HG02623 (cell line): ENCODE measurements around the gene TAOK1.
A peak's percentile ranks its signal among the peaks of the same experiment; 100 is the strongest.

Experiments
- ATAC-seq: cut with Tn5 transposase; IDR thresholded peaks from one replicate; pipeline ENCODE4 v1.9.1; 2021; ENCODE audit warnings: moderate library complexity; ENCODE audit not compliant: unreplicated experiment

The TAOK1 gene

DNA sequence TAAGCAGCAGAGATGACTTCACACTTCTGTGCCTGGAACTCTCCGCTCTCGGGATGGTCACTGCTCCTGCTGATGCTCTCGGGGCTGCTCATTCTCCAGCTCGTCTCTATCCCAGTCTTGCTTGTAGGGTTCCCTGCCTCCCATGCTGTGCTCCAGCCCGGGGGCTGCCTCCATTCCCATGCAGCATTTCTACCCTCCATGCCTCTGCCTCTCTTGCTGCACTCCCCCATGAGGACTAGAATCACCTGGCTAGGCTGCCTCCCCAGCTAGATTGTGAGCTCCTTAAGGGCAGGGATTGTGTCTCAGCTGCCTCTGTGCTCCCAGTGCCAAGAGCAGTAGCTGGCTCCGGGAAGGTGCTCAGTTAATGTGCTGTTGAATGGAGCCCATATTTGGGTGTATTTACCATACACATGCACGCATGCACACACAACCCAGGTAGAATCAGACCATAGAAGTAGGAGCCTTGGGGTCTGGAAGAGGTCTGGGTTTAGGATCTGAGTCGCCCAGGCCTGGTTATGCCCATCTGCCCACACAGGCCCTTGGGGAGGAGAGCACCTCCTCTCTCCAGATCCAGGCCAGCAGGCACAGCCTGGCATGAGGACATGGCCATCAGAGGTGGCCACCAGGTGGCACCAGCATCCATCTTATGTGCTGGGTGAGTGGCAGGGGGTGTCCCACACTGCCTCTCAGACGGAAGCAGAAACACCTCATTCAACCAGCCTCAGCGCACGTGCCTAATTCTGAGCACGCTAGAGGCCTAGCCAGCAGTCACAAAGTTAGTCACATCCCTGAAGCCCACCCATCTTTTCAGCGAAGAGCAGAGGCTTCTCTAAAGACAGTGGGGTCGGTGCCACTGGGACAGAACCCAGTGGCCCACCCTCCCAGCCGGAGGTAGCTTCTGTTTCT lies 190.0 kb downstream of the TAOK1 start:
- peak; percentile 75 for ATAC-seq

DNA sequence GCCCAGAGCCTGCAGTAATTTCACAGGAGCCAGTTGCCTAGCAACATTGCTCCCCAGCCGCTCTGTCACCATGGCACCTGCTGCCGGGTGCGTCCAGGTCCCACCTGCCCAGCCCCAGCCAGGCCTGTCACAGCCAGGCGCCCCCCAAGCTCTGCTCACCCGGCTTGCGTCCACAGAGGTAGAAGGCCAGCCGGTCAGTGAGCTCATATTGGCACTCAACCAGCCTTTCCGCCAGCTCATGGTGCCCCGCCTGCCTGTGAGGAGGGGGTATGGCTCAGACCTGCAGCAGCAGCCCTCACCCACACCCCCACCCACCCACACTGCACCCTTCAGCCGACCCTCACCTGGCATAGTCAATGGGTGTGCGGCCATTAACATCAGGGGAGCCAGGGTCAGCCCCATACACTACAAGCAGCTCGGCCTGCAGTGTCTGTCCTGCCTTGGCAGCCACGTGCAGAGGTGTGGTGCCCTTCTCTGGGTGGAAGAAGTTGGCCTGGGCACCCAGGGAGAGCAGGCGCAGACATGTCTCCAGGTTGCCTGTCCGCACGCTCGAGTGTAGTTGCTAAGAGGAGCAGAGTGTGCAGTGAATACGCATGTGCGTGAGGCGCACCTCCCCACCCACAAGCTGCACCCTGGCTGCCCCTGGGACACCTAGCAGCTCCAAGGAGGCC lies 191.6 kb downstream of the TAOK1 start:
- no peak for ATAC-seq

DNA sequence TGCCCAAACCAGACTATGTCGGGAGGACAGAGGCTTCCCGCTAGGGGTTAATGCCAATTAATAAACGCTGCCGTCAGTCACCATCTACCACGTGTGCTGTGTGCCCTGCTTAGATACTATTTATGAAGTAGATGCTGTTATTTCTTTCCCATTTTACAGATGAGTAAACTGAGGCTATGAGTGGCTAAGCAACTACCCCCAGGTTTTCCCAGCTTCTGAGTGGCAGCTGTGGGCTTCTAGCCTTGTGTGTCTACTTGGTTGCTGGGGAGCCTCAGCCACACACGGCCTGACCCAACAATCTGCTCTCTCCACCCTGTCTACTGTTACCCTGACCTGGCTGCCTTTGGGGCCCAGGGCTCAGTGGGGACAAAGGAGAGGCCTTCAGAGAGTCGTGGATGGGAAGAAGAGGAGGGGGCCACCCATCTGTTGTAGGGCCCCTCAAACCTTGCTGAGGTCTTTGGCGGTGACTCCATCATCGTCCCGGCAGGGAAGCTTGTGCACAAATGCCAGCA lies 192.1 kb downstream of the TAOK1 start:
- ATAC-seq, result no peak

DNA sequence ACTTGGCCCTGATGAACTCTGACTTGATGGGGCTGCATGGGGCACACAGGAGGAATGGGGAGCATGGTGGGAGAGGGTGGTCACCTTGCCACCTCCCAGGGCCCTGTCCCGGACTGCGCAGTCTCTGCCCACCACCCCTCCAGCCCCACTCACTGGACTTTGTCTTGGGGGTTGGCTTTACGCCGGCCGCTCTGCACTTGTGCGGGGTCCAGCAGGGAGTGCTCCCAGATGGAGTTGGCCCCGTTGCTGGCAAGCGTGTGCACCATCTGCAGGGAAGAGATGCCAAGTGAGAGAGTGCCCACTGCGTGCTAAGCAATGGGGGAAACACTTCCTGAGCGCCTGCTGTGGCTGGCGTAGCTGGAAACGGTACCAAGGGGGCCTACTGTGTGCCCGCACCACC lies 192.6 kb downstream of the TAOK1 start:
- ATAC-seq, result no peak

DNA sequence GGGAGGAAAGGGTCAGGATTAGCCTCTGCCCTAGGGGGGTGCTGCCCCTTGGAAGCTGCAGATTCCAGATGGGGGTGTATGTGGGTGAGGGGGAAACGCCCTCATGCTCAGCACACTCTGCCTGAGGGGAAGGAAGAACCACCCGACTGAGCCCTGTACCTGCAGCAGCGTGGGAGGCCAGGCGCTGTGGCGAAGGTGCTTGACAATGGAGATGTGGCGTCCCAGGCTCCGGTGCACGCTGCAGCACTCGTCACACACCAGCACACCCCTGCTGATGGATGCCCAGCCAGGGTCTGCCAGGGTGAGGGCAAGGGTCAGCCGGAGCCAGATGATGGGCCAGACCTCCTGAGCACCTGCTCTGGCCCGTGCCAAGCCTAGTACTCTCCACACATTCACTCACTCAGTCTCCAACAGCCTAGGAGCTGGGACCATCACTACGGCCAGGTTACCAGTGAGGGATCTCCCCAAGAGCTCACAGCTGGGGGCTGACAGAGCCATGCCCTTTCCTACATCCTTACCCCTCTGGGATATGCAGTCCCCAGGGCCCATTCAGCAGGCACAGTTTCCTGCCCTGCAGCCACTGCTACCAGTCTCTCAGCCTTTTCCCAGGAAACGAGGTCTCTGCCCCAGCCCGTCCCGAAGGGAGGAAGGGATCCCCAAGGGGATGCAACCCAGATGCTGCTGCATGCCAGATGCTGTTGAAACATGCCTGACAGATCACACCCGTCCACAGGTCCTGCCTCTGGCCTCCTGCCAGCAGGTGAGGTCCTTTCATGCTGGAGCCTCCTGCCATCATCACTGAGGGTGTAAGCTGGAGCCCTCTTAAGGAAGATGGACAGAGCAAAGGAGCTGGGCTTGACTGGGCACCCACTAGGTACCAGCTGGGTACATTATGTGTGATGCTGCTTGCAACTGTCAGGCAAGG lies 193.4 kb downstream of the TAOK1 start:
- no peak for ATAC-seq

DNA sequence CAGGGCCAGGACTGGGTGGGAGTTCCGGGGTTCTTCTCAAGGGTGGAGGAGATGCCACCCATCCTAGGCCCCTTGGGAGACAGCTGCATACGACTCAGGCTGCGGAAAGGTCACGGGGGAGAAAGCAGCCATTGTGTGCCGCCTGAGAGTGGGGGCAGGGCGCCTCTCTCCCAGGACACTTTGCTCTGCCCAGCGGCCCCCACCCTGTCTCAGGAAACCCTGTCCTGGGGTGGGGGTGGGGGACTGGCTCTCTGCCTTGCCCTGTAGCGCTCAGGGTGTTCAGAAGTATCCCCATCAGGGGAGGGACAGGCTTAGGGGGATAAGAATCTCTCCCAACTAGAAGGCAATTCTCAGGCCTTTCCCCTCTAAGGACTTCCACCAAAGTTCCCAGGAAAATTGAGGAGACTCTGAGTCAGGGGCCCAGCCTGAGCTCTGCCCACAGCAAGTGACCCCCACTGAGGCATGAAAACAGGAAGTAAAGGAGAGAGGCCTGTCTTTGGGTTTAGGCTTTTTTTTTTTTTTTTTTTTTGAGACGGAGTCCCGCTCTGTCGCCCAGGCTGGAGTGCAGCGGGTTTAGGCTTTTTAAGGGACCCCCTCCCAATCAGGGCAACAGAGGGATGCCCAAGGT lies 194.4 kb downstream of the TAOK1 start:
- no peak for ATAC-seq

DNA sequence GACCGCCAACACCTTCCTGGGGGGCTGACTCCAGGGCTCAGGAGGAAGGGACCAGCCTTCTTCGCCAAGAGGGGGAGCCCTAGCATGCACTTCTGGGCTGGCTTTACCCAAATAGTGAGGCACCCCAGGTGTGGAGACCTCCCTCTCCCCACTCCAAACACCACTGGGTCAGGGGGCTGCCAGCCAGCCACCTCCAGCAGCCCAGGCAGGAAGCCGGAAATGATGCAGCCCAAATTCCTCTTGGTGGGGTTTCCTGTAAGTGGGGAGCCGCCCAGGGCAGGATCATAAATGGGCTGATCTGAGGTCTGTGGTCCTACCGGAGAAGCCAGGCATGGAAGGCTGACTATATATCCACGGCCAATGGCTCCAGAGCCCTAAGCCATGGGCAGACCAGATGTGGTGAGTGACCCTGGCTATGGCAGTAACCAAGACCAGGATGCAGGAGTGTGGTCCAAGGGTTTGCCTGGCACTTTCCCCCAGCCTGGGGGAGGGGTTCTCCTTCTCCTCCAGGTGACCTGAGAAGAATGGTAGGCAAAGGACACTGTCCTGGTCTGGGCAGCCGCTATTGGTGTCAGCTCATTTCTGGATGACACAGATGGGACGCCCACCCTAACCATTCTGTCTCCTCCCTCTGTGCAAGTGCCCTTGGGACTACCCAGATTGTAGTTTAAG lies 195.1 kb downstream of the TAOK1 start:
- ATAC-seq, result no peak

DNA sequence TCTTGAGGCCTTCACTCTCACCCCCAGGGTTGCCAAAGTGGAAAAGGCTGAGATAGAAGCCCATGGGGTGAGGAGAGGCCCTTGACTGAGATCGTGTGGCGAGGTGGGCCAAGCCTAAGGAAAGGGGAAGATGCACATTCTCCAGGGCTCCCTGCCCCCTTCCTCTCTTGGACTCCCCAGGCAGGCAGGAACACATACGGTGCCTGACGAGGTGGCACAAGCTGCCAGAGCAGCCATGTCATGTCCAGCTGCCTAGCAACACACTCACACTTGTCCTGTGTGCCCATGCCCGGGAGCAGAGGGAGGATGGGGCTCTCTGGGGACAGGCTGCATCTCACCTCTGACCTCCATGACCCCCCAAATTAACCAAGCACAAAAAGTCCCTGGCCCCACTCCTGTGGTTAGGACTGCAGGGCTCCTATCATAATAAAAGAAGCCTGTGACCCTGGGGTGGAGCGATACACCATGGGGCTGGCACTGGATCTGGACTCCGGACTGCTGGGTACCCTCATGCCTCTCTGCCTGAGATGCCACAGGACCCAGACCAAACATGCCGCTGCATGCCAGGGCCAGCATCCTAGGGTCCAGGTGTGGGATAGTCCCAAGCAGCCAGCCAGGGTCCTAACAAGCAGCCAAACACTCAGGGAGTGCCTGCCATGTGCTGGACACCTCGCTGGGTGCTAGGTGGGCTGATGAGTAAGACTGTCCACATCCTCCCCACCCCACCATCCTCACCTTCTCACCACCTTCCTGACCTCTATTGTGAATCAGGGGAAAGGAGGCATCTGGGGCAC lies 196.7 kb downstream of the TAOK1 start:
- ATAC-seq, result no peak

DNA sequence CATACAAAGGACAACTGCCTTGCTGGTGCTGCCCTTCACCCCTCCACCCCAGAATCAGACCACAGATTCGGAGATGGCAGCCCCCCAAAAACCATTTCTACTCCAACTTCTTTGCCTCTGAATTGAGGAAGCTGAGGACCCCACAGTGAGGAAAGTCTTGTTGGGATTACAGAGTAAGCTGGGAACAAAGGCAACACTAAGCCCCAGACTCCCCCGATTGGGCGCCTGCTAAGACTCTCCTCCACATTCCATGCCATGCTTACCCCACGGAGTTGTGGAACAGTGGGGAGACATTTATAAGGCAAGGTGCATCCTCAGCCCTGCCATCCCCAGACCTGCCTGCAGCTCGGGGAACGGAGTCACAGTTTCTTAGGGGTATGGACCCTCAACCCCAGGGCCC lies 197.4 kb downstream of the TAOK1 start:
- no peak for ATAC-seq

DNA sequence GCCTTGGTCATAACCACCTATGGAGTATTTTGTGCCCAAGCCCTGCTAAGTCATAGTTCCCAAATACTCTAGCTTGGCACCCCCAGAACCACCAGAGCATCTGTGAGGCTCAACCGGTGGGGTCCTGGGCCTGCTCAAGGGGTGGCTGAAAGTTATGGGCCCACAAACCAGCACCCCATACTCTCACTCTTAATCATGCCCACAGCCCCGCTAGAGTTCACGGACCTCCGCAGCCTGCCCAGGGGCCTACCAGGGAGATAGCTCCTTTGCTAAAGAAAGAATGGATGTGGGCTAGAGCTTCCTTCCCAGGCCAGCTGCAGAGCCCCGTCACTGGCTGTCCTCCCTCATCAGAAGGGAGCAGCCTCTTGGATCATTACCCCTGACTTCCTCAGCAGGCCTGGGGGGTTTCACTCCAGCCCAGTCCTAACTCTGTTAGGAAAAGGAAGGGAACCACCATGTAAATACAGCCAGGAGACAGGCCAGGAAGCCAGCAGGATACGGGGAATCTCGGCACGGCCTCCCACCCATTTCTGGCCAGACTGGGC lies 197.9 kb downstream of the TAOK1 start:
- ATAC-seq, result no peak

DNA sequence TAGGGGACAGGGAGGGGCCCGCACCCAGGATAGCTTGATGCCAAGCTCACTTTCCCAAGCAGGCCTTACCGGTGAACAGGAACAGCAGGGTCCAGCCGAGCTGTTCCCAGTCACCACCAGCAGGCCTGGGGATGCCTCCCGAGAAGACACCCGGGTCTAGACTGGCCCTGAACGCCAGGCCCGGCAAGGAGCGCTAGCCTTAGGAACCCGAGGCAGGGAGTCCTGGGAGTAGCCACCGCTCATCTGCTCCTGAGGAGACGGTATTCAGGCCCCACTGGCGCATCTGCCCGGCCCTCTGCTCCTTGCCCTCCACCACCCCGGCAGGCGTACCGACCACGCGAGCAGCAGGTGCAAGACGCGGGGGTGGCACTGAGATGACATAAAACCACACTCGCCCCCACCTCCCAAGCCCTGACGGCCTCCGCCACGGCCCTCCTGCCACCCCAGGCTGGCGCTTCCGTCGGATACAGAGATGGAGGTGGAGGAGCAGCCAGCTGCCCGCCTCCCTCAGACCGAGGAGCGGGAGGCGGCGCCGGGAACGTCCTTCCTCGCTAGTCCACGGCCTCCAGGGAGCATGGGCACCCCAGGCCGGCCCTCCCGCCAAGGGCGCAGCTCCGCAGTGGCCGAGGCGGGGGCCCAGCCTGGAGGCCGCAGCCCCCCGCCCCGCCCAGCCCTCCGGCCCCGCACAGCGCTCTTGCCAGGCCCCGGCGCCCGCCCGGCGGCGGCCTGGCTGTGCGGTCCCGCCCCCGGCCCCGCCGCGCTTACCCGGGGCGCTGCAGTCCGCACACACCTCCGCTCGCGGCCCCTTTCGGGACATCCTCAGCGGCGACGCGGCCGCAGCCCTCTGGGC lies 198.6 kb downstream of the TAOK1 start:
- peak; percentile 15 for ATAC-seq

DNA sequence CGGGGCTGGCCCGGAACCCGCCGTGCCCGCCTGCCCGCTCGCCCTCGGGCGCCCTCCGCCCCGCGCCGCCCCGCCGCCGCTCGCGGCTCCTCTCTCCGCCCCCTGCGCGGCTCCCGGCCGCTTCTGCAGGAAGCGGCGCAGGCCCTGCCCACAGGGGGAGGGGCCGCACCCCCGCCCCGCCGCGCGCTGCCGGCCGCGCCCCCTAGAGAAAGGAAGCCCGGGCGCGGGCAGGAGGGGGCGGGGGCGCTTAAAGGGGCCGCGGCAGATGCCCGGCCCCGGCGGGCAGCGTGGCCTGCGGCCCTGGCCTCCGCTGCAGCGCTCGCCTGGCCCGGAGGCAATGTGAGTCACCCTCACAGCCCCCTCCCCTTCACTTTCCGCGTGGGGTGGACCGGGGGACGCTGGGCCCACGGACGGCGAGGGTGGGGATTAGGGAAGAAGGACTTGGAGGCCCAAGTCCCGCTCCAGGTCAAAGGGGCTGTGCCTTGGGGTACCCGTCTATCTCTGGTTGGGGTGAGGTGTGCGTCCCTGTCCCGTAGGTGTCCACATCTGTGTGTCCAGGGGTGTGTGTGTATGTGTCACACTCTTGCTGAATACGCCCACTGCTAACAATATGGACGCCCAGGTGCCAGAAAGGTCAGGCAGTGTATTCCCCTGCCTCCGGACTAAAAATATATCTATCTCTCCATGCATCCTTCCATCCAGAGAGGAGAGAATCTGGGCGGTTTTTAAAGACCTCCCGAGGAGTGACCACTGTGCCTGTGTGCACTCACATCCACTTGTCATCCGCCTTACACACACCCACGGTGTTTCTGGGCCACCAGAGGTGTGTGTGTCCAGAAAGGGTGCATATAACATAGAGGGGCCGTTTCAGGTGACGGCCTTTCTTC lies 199.6 kb downstream of the TAOK1 start, which contains the start of gene GIT1:
TSS of gene GIT1 (minus strand) at position 125 of the 887 bp plus-strand sequence. CDS start 270 bp downstream, outside the sequence.
- ATAC-seq, result peak; percentile 64

DNA sequence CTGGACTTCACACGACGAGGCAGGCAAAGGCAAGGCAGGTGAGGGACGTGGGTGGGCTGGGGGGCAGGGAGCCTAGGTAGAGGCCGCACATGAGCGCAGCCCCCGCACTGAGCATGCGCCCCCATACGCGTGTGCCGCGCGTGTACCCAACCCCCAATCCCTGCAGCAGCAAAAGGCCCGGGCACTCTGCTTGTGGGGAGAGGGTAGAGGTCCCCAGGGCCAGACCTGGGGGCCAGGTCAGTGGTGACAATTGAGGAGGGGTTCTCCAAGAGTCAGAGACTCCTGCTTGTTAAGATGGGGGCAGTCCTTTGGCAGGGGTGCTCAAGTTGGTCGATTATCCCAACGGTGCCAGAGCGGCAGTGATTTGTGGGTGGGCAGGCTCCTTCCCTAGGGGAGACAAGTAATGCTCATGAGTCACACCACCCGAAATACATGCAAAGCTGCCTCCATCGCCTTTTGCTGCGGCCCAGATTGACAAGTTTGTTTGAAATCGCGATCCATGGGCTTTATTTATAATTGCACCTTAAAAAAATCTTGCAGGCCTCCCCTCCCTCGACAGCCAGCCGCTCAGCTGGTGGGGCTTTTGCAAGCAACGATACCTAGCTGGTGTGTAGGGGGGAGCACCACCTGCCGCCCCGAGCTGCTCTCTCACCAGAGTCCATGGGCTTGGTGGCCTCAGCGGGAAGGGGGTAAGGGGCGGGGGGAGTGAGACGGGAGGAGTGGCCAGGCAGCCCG lies 200.4 kb downstream of the TAOK1 start:
- no peak for ATAC-seq

DNA sequence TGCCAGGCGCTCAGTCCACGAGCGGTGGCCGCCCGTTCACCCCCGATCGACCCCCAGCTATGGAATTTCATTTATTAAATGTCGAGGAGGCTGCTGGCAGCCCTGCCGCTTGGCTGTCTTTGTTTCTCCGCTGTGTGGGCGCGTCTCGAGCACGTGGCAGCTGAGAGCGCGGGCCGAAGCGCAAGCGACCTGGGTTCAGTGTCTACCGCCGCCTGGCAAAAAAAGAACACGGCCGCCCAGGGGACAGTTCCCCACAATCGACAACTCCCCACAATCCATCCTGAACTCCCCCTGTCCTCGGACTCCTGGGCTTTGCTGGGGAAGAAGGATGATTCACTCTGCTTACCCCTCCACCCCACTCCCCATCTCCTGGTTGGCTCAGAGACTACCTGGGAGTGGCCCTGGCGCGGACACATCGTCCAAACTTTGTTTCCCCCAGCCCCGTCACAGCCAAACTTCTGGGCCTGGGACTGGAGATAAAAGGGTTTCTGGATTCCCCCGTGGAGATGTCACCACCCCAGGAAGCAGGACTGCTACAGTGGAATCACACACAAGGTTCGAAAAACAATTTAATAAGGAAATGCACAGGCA lies 201.1 kb downstream of the TAOK1 start:
- ATAC-seq, result no peak

DNA sequence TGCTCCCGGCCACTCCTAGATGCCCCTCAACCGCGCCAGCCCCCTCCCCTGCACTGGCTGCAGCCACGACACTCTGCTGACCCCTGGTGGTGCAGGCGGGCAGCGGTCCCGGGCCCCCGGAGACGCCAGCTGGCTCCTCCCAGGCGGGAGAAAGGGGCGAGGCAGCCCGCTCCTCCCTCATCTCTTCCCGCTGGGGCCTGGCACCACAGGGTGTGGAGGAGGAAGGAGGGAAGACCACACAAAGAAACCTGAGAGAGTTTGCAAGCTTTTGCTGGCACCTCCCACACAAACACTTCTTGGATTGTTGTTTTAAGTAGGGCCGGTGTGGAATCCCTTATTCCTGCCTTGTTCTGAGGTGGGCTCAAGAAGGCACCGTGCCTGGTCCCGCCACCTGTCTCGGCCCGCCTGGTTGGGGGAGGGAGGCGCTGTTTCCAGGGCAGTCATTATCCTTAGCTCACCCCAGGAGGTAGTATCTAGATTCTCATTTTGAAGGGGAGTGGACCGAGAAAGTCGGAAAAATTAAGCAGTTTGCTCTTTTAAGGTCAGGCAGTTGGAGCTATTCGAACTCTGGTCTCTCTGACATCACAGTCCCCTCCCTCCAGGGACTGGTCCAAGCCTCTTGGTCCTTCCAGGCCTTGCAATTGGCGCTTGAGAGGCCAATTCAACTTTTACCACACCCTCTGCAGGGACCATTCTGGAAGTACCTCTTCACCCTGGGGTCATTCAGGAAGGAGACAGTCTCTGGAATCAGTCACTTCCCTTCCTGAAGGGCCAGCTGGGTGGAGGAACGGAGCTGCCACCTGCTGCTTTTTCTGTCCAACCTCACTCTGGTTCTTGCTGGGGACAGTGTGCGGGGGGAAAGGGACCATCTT lies 201.8 kb downstream of the TAOK1 start:
- ATAC-seq, result no peak
